ENCODE data around the gene MEN1. TPM values are rescaled to one million over a fixed set of nuclear protein-coding genes. Genes with fewer than 3 reads are reported as not detected.

MEN1 gene
- total RNA-seq, 6 experiments from 2014 or later: 13.1 to 21.5 (median 17.0) TPM

DNA sequence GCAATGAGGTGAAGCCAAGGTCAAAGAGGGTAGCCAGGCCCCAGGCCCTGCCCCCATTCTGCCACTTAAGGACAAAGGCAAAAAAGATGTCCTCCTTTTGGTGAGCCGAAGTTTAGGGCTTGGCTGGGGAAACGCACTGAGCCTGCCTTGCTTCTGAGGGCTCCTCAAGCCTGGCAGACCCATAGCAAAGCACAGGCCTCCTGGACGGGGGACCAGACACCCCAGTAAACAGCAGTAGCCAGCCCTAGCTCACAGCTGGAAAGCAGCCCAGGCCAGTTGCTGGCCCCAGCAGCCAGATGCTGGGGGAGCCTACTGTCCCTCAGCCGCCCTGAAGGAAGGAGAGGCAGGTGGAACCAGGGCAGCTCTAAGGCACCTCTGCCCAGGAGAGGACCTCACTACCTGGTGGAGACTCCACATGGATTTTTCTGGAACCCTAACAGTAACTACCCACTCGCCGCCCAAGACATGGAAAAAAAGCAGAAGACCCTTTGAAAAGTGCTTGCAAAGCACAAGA lies 46.8 kb downstream of the MEN1 start:
- no peak for TF ChIP-seq POLR2A (IDR thresholded peaks at IDR 0.05)
- TF ChIP-seq, protein P1, sequence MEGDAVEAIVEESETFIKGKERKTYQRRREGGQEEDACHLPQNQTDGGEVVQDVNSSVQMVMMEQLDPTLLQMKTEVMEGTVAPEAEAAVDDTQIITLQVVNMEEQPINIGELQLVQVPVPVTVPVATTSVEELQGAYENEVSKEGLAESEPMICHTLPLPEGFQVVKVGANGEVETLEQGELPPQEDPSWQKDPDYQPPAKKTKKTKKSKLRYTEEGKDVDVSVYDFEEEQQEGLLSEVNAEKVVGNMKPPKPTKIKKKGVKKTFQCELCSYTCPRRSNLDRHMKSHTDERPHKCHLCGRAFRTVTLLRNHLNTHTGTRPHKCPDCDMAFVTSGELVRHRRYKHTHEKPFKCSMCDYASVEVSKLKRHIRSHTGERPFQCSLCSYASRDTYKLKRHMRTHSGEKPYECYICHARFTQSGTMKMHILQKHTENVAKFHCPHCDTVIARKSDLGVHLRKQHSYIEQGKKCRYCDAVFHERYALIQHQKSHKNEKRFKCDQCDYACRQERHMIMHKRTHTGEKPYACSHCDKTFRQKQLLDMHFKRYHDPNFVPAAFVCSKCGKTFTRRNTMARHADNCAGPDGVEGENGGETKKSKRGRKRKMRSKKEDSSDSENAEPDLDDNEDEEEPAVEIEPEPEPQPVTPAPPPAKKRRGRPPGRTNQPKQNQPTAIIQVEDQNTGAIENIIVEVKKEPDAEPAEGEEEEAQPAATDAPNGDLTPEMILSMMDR (IDR thresholded peaks at IDR 0.05): no peak
- H3K4me1 ChIP-seq: no peaks in the 10 kb centered on the region
- DNase-seq (peak in 1 of 3 donors; percentile 21), ATAC-seq (no peak)
- H3K4me3 ChIP-seq: no peak overlapping the region
- intact Hi-C loops (cut with DNase I): loop anchor here in 1 of 2 donors (10.0 kb wide), 1 partner anchor 79 kb away; no protein-coding TSS in a partner anchor
- WGBS (ENCODE audit: insufficient coverage, low coverage, low lambda C conversion rate, missing lambda C conversion rate): 82% methylated on average over 3 of the region's 6 CpGs
- peaks cover 23 to 57% (median 35%) of the 10 kb centered on the region in 4 donors for H3K36me3 ChIP-seq
- no peak overlapping the region for H3K27ac ChIP-seq
- H3K27me3 ChIP-seq: no peaks in the 10 kb centered on the region
- no peaks in the 10 kb centered on the region for H3K9me3 ChIP-seq

DNA sequence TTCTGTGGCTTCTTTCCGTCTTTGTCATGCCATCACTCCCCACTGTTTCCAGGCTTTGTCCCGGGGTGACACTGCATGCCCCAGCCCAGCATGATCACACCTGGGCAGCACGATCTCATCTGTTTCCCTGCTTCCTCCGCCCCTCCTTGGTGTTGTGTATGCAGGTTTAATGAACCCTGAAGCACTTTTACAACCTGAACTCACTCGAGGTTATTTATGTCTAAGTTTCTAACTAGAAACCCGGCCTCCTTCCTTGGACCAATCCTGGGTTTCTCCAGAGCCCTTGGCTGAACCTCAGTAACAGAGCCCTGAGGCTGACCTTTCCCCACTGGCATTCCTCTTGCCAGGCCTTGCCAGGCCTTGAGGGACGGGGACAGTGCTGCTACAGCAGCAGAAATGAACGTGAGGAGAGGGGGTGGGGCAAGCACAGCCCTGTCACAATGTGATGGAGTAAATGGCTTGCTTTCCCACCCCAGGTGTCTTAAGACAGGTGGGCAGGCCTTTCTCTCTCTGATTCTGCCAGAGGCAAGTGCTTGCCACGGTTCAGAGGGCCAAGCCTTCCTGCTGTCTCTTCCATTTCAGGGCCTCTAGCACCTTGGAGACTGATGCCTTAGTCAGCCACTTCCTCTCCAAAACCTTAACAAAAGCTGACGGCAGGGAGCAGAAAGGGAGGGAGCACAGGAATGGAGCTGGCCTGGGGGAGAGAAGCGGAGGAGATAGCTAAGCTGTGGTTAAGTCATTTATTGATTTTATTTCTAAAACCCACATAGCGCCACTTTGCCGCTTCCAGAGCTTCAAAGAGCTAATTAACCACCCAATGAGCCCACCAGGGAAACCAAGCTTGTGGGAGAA lies 47.5 kb downstream of the MEN1 start:
- peak in 1 of 3 donors; percentile 2 for DNase-seq
- intact Hi-C loops (cut with DNase I): loop anchor here in 1 of 2 donors (10.0 kb wide), 1 partner anchor 78 kb away; no protein-coding TSS in a partner anchor
- Histone ChIP-seq H3K36me3 (peaks cover 19 to 50% (median 29%) of the 10 kb centered on the region in 4 donors), H3K27ac (no peak overlapping the region), H3K27me3 (no peaks in the 10 kb centered on the region), H3K4me1 (no peaks in the 10 kb centered on the region), H3K4me3 (no peak overlapping the region), H3K9me3 (no peaks in the 10 kb centered on the region)
- TF ChIP-seq, protein P1 (IDR thresholded peaks at IDR 0.05): no peak
- no peak for TF ChIP-seq POLR2A (IDR thresholded peaks at IDR 0.05)
- 44% methylated on average over 11 of the region's 13 CpGs for WGBS (ENCODE audit: insufficient coverage, low coverage, low lambda C conversion rate, missing lambda C conversion rate)
- ATAC-seq: no peak

DNA sequence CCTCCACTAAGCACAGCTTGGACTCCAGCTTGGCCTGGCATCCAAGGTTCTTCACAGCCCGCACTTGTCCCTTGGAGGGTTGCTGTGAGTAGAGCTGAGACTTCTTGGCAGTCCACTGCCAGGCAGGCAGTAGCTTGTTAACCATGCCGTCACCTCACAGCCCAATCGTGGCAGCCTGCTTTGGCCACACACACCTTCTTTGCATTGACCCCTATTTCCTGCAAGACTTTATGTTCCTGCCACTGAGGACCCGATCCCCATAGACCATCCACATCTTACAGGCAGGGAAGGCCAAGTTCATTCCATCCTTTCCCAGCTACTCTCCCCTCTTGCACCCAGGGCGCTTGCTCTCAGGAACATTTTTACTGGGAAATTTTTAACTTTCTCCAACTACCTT lies 48.1 kb downstream of the MEN1 start:
- 85% methylated on average over 2 of the region's 5 CpGs for WGBS (ENCODE audit: insufficient coverage, low coverage, low lambda C conversion rate, missing lambda C conversion rate)
- no peak for ATAC-seq
- intact Hi-C loops (cut with DNase I): loop anchor here in 1 of 2 donors (10.0 kb wide), 1 partner anchor 77 kb away; no protein-coding TSS in a partner anchor
- DNase-seq: no peak
- H3K27ac ChIP-seq: no peak overlapping the region
- H3K36me3 ChIP-seq: peaks cover 14 to 44% (median 24%) of the 10 kb centered on the region in 4 donors
- no peaks in the 10 kb centered on the region for H3K4me1 ChIP-seq
- TF ChIP-seq, protein P1 (IDR thresholded peaks at IDR 0.05): no peak
- no peak for TF ChIP-seq POLR2A (IDR thresholded peaks at IDR 0.05)
- no peaks in the 10 kb centered on the region for H3K27me3 ChIP-seq
- H3K4me3 ChIP-seq: no peak overlapping the region
- no peaks in the 10 kb centered on the region for H3K9me3 ChIP-seq

DNA sequence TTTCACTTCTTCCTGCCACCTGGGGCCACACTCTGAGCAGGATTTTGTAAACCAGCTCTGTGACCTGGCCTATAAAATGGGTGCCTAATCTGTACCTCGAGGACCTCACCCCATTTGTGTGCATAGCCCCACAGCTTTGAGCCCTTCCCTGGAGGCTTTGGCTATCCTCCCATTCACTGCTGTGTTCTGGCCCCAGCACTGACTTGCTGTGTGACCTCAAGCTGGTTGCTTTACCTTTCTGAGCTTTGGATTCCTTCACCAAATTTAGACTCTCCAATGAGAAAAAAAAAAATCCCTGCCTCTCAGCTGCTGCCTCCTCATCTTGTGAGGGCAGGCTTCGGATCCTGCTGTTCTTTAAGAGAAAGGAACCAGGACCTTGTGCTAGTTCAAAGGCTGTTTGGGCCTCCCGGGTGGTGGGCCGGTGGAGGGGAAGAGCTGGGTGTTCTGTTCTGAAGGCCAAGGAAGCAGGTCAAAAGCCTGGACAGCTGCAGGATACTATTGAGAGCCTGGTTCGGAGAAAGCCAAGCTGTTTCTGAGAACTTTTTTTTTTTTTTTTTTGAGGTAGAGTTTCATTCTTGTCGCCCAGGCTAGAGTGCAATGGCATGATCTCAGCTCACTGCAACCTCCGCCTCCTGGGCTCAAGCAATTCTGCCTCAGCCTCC lies 49.5 kb downstream of the MEN1 start:
- WGBS (ENCODE audit: insufficient coverage, low coverage, low lambda C conversion rate, missing lambda C conversion rate): 63% methylated on average over 5 of the region's 7 CpGs
- intact Hi-C loops (cut with DNase I): loop anchor here in 1 of 2 donors (10.0 kb wide), 1 partner anchor 76 kb away; no protein-coding TSS in a partner anchor
- peaks cover 6 to 31% (median 15%) of the 10 kb centered on the region in 4 donors for H3K36me3 ChIP-seq
- peak in 1 of 4 donors; percentile 2 for ATAC-seq
- H3K4me1 ChIP-seq: no peaks in the 10 kb centered on the region
- H3K4me3 ChIP-seq: no peak overlapping the region
- H3K27ac ChIP-seq: no peak overlapping the region
- H3K9me3 ChIP-seq: no peaks in the 10 kb centered on the region
- TF ChIP-seq, protein P1 (IDR thresholded peaks at IDR 0.05): no peak
- no peak for TF ChIP-seq POLR2A (IDR thresholded peaks at IDR 0.05)
- no peaks in the 10 kb centered on the region for H3K27me3 ChIP-seq
- no peak for DNase-seq
